AG09309 (cell line): Measurements from ENCODE around the gene NDST4.

ENCODE experiments used
- DNase-seq: peaks from one replicate; pipeline ENCODE4 v3.0.0-alpha.2; 2010; ENCODE audit warnings: low read depth
- H3K4me3 ChIP-seq: 2 replicates; pipeline ENCODE4 v1.5.1; 2011; ENCODE audit warnings: mild to moderate bottlenecking, low read depth, low read length, moderate library complexity; ENCODE audit not compliant: control insufficient read depth
- CTCF ChIP-seq: IDR thresholded peaks from 2 replicates; pipeline ENCODE4 v1.5.1; 2011; ENCODE audit warnings: mild to moderate bottlenecking, low read depth, low read length, inconsistent platforms; ENCODE audit not compliant: insufficient read depth, control insufficient read depth; ENCODE audit errors: missing control alignments

NDST4 gene

DNA sequence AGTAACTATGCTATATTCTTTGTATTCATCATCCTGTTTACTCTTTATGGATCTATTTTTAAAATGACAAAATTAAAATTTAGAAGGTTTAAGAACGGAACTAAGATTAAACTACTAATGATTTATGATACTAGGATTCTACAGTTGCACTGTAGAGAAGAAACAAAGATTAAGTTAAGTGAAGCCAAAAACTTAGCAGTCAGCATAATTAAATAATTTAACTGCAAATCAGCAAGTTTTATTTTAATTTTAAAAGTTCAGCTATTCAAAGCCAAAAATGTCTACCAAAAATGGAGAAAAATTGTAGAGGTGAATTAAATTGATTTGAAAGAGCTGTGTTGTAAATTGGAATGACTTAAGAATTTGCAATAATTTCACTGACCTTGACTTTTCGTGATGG lies 30.8 kb downstream of the NDST4 start:
- H3K4me3 ChIP-seq = no peak overlapping the region
- no peak for TF ChIP-seq CTCF
- DNase-seq = no peak

DNA sequence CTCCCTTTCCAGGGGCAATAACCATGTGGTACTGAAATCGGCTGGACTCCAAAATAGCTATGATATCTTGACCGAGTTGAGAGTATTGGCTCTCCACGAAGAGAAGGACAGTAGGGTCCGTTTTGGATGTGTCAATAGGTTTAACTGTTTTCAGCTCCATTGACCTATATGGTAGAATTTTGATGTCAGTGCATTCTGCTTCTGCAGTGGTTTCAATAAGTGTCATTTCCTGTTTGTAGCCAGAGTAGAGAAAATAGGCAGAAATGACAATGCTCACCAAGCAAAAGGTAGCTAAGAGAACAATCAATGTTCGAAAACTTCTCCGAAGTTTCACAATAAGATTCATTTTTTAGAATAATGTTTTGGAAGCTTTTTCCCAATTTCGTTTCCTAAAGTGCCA lies 36.7 kb downstream of the NDST4 start:
- H3K4me3 ChIP-seq = no peak overlapping the region
- TF ChIP-seq CTCF = no peak

GRCh38 chr4:115058533-115058932 lies 54.9 kb downstream of the NDST4 start:
- DNase-seq = no peak
- H3K4me3 ChIP-seq = no peak overlapping the region
- no peak for TF ChIP-seq CTCF

More for the DNA sequence above, 36.7 kb downstream of the NDST4 start:
- DNase-seq = no peak

DNA sequence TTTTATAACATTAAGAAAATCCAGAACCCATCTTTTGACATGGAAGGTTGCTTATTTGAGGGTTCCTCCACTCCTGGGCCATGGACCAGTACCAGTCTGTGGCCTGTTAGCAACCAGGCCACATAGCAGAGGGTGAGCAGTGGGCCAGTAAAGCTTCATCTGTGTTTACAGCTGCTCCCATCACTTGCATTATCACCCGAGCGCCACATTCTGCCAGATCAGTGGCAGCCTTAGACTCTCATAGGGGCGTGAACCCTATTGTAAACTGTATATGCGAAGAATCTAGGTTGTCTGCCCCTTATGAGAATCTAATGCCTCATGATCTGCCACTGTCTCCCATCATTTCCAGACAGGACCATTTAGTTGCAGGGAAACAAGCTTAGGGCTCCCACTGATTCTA lies 58.6 kb downstream of the NDST4 start:
- DNase-seq = no peak
- TF ChIP-seq CTCF = no peak
- H3K4me3 ChIP-seq = no peak overlapping the region

GRCh38 chr4:115053313-115053712 lies 60.1 kb downstream of the NDST4 start:
- DNase-seq = no peak
- no peak for TF ChIP-seq CTCF
- H3K4me3 ChIP-seq = no peak overlapping the region

- no peak overlapping the region for H3K4me3 ChIP-seq
- no peak for TF ChIP-seq CTCF
- DNase-seq = no peak
Measured at GRCh38 chr4:115042496-115042895, 70.9 kb downstream of the NDST4 start.

DNA sequence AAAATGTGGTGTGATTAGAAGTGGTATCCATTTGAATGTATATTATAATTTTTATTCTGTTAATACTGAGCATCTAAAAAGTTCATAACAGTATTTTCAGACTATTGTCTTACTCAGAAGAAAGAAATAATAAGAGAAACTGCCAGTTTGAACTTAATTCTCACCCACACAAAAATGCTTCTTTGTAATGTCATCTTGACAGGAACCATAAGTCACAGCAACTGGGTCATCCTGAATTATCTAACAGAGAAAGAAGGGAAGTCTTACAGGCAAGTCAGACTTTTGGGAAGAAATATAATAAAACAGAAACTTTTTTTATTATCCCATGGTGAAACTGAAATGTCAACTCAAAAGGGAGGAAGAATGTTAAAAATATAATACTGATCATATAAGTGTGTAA lies 83.1 kb downstream of the NDST4 start:
- no peak for TF ChIP-seq CTCF
- no peak for DNase-seq
- H3K4me3 ChIP-seq = no peak overlapping the region
